Bronchus fibroblast of lung (primary cell): ENCODE data around the gene SPIN2A. TPM values are rescaled to one million over a fixed set of nuclear protein-coding genes. Genes with fewer than 3 reads are reported as not detected.

Source experiments
- total RNA-seq: library from RNA; depleted of rRNA; stranded (reverse); fragments of >200 nt; gene quantifications from 2 replicates; pipeline ENCODE4 v1.2.3, GENCODE V29; 2015

The SPIN2A gene
- total RNA-seq, result 0.15 and 0.67 TPM in 2 replicates

DNA sequence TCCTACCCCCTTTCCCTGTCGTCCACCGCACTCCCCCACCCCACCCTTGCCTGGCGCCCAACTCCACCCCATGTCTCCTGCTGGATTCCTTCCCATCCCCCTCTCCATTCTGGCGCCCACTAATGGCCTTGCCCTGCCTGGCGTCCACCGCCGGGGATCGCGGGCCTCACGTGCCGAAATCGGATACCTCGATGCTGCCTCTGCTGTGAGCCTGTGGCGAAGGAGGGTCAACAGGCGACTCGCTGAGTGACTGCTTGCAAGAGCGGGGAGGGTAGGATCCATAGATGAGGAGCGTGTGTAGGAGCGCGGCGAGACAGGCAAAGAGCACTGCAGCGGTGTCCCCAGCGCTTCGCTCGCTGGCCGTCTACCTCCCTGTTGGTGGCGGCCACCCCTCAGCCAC lies at the start of gene SPIN2A:
Gene SPIN2A (minus strand): TSS at position 325 of the 400 bp plus-strand sequence. CDS start 800 bp downstream, outside the sequence.

DNA sequence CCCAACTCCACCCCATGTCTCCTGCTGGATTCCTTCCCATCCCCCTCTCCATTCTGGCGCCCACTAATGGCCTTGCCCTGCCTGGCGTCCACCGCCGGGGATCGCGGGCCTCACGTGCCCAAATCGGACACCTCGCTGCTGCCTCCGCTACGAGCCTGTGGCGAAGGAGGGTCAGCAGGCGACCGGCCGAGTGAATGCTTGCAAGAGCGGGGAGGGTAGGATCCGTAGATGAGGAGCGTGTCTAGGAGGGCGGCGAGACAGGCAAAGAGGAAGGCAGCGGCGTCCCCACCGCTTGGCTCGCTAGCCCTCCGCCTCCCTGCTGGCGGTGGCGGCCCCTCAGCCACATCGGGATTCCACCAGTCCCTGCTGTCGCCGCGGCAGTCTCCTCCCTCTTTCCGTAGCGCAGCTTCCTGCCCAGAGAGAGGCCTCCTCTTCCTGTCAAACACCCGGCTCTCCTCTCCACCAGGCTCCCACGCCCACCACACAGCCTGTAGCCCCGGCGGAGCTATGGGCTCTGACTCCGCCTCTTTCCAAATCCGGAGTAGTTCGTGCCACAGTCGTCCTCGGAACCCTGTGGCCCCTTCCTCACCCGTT lies 15.9 kb downstream of the SPIN2A start, which contains the start of gene SPIN2B:
Gene SPIN2B (minus strand): TSS at position 387 of the 594 bp plus-strand sequence.

Other genes with a start within 250 kb of the SPIN2A start
- gene SPIN3, start 141.9 kb downstream of the SPIN2A start, total RNA-seq, result 2.4 and 2.5 TPM in 2 replicates
- gene SPIN2B, start 15.8 kb downstream of the SPIN2A start, total RNA-seq, result 8.2 and 8.4 TPM in 2 replicates
- gene FAAH2, start 149.3 kb upstream of the SPIN2A start, total RNA-seq, result not detected in 2 replicates